GM13976 (cell line): ENCODE measurements around the gene CWC27.
A peak's percentile ranks its signal among the peaks of the same experiment; 100 is the strongest.

Experiments used
- DNase-seq: peaks from one replicate; pipeline ENCODE4 v3.0.0; 2012; ENCODE audit warnings: low spot score
- CTCF ChIP-seq: IDR thresholded peaks from 2 replicates; pipeline ENCODE4 v1.5.1; 2012; ENCODE audit warnings: borderline replicate concordance, mild to moderate bottlenecking; ENCODE audit not compliant: insufficient read depth; ENCODE audit errors: extremely low read depth, missing control alignments, control extremely low read depth
- in situ Hi-C: fragments of 300-500 bp; cut with MboI; formaldehyde crosslinking; loops from one replicate; pipeline ENCODE4 v1.12.0; 2022; ENCODE audit warnings: low sequenced_read_pairs, mixed read lengths, inconsistent platforms; ENCODE audit not compliant: unreplicated experiment

Gene CWC27

GRCh38 chr5:64914396-64914795 is 145.7 kb downstream of the CWC27 start:
- in situ Hi-C loops, result no loop called here
- TF ChIP-seq CTCF, result no peak
- no peak for DNase-seq

GRCh38 chr5:64918083-64918482 is 149.4 kb downstream of the CWC27 start:
- no peak for TF ChIP-seq CTCF
- in situ Hi-C loops, result no loop called here
- DNase-seq, result no peak

GRCh38 chr5:64921386-64921785 is 152.7 kb downstream of the CWC27 start:
- TF ChIP-seq CTCF, result no peak
- in situ Hi-C loops, result no loop called here
- DNase-seq, result no peak

GRCh38 chr5:64923151-64923685 is 154.5 kb downstream of the CWC27 start:
- in situ Hi-C loops, result no loop called here
- DNase-seq, result no peak
- TF ChIP-seq CTCF, result no peak

- no peak for TF ChIP-seq CTCF
- in situ Hi-C loops, result loop anchor here (25.0 kb wide), 1 partner anchor 288 kb away; no protein-coding TSS in a partner anchor
Measured at GRCh38 chr5:64925123-64925522, 156.4 kb downstream of the CWC27 start.

GRCh38 chr5:64929833-64930232 is 161.1 kb downstream of the CWC27 start:
- no peak for DNase-seq
- TF ChIP-seq CTCF, result no peak
- in situ Hi-C loops, result loop anchor here (25.0 kb wide), 1 partner anchor 293 kb away; no protein-coding TSS in a partner anchor

More at GRCh38 chr5:64925123-64925522, 156.4 kb downstream of the CWC27 start:
- peak; percentile 10 for DNase-seq
